GM23338 (cell line): ENCODE data around the gene RNF115. TPM values are rescaled to one million over a fixed set of nuclear protein-coding genes. Genes with fewer than 3 reads are reported as not detected.
"Not testable (repeated sequence)": the region's sequence is repeated elsewhere in the genome, so short reads cannot be mapped to it uniquely, and the experiment has no call there.

Experiments used
- ATAC-seq: fragments of 200-7000 bp; cut with Tn5 transposase; 3 replicates; pipeline ENCODE4 v1.9.1; 2020
- DNase-seq: peaks from one replicate; pipeline ENCODE4 v3.0.0-alpha.2; 2015; ENCODE audit warnings: low spot score
- H2AFZ ChIP-seq: fragments of 200-600 bp; sonication (generic); 2 replicates; pipeline ENCODE4 v1.8.0; 2016; ENCODE audit warnings: antibody characterized with exemption, mild to moderate bottlenecking, moderate library complexity
- H3F3A ChIP-seq: fragments of 200-600 bp; sonication (generic); replicated peaks from 2 replicates; pipeline ENCODE4 v1.8.0; 2017; ENCODE audit warnings: antibody characterized with exemption, mixed run types, low read depth
- H3K27ac ChIP-seq: fragments of 200-600 bp; sonication (generic); 2 replicates; pipeline ENCODE4 v1.6.1; 2016; ENCODE audit warnings: low read depth
- H3K27me3 ChIP-seq: fragments of 200-600 bp; sonication (generic); 2 replicates; pipeline ENCODE4 v1.8.0; 2016; ENCODE audit warnings: mild to moderate bottlenecking, mixed run types, moderate library complexity; ENCODE audit not compliant: insufficient read depth
- H3K36me3 ChIP-seq: fragments of 200-600 bp; sonication (generic); 2 replicates; pipeline ENCODE4 v1.8.0; 2016; ENCODE audit warnings: mild to moderate bottlenecking; ENCODE audit not compliant: insufficient read depth
- H3K4me1 ChIP-seq: fragments of 200-600 bp; sonication (generic); 2 replicates; pipeline ENCODE4 v1.8.0; 2016; ENCODE audit warnings: mild to moderate bottlenecking, moderate library complexity; ENCODE audit not compliant: insufficient read depth
- H3K4me2 ChIP-seq: fragments of 200-600 bp; sonication (generic); 2 replicates; pipeline ENCODE4 v1.7.1; 2017; ENCODE audit warnings: mixed run types
- H3K4me3 ChIP-seq: fragments of 200-600 bp; sonication (generic); 2 replicates; pipeline ENCODE4 v1.6.1; 2016; ENCODE audit warnings: mixed run types
- H3K79me2 ChIP-seq: fragments of 200-600 bp; sonication (generic); replicated peaks from 2 replicates; pipeline ENCODE4 v1.8.0; 2017; ENCODE audit warnings: mild to moderate bottlenecking; ENCODE audit not compliant: insufficient read depth
- H3K9me2 ChIP-seq: fragments of 200-600 bp; sonication (generic); 2 replicates; pipeline ENCODE4 v1.8.0; 2017; ENCODE audit not compliant: insufficient read depth
- H4K20me1 ChIP-seq: fragments of 200-600 bp; sonication (generic); replicated peaks from 2 replicates; pipeline ENCODE4 v1.8.0; 2017; ENCODE audit warnings: mild to moderate bottlenecking; ENCODE audit not compliant: insufficient read depth
- H3K27ac Mint-ChIP-seq: 2 replicates; pipeline ENCODE4 v1.8.0; 2020; ENCODE audit warnings: inconsistent platforms, mild to moderate bottlenecking, moderate library complexity, mixed read lengths
- H3K27me3 Mint-ChIP-seq: 3 replicates; pipeline ENCODE4 v1.8.0; 2022; ENCODE audit warnings: low read depth, mild to moderate bottlenecking, moderate library complexity, mixed read lengths, inconsistent platforms; ENCODE audit not compliant: insufficient read depth, poor library complexity
- H3K36me3 Mint-ChIP-seq: 3 replicates; pipeline ENCODE4 v1.8.0; 2021; ENCODE audit warnings: low read depth, mild to moderate bottlenecking, inconsistent platforms, moderate library complexity, mixed read lengths
- H3K4me1 Mint-ChIP-seq: 3 replicates; pipeline ENCODE4 v1.8.0; 2020; ENCODE audit warnings: mild to moderate bottlenecking, inconsistent platforms, mixed read lengths
- H3K4me3 Mint-ChIP-seq: 3 replicates; pipeline ENCODE4 v1.8.0; 2021; ENCODE audit warnings: moderate library complexity, mild to moderate bottlenecking, inconsistent platforms, mixed read lengths
- H3K9me3 Mint-ChIP-seq: 3 replicates; pipeline ENCODE4 v1.8.0; 2020; ENCODE audit warnings: moderate library complexity, mild to moderate bottlenecking, inconsistent platforms, mixed read lengths
- CREB1 ChIP-seq: fragments of 250-450 bp; sonication (Bioruptor Pico); IDR thresholded peaks from 2 replicates; pipeline ENCODE4 v1.5.0; 2020; ENCODE audit warnings: low read depth, mild to moderate bottlenecking, moderate library complexity
- CTCF ChIP-seq, 2 experiments: fragments of 200-600 bp in 1 of 2; sonication (generic) in 1 of 2; conservative IDR thresholded peaks; 2 replicates each; pipeline versions ENCODE4 v1.5.1 to v1.6.1; 2016 to 2017; ENCODE audit warnings: antibody characterized with exemption in 2 of 2, low read depth in 2 of 2, mild to moderate bottlenecking in 2 of 2, moderate library complexity in 1 of 2
- ETS1 ChIP-seq: IDR thresholded peaks from 2 replicates; pipeline ENCODE4 v1.6.1; 2016; ENCODE audit warnings: antibody characterized with exemption
- EZH2 ChIP-seq: fragments of 200-600 bp; sonication (generic); IDR thresholded peaks from one replicate; pipeline ENCODE4 v1.8.0; 2017; ENCODE audit warnings: antibody characterized with exemption, mild to moderate bottlenecking, low read depth; ENCODE audit not compliant: unreplicated experiment
- EZH2phosphoT487 ChIP-seq: fragments of 200-600 bp; sonication (generic); IDR thresholded peaks from one replicate; pipeline ENCODE4 v1.8.1; 2018; ENCODE audit warnings: antibody characterized with exemption; ENCODE audit not compliant: unreplicated experiment
- JUNB ChIP-seq: IDR thresholded peaks from one replicate; pipeline ENCODE4 v1.6.1; 2016; ENCODE audit warnings: antibody characterized with exemption; ENCODE audit not compliant: unreplicated experiment
- NANOG ChIP-seq: IDR thresholded peaks from 2 replicates; pipeline ENCODE4 v1.6.1; 2016; ENCODE audit warnings: antibody characterized with exemption, borderline replicate concordance
- REST ChIP-seq: IDR thresholded peaks from one replicate; pipeline ENCODE4 v1.6.1; 2018; ENCODE audit warnings: antibody characterized with exemption; ENCODE audit not compliant: unreplicated experiment
- ZNF462 ChIP-seq: fragments of 250-450 bp; sonication (Bioruptor Pico); IDR thresholded peaks from 2 replicates; pipeline ENCODE4 v1.5.0; 2020; ENCODE audit warnings: mild to moderate bottlenecking, moderate library complexity
- polyA plus RNA-seq: library from polyadenylated mRNA; unstranded; fragments of >200 nt; fragmentation: Nextera tagmentation; extraction: Ambion mirVana; gene quantifications from 2 replicates; pipeline ENCODE4 v1.2.1, GENCODE V29; 2016
- total RNA-seq: library from RNA; depleted of rRNA; stranded (reverse); fragments of >200 nt; shearing (Covaris generic); gene quantifications from 2 replicates; pipeline ENCODE4 v1.2.3, GENCODE V29; 2014

The RNF115 gene
- total and polyA plus RNA-seq, 2 experiments from 2014 or later, result 10.6 to 10.9 TPM

GRCh38 chr1:145760395-145760949, 63.4 kb downstream of the RNF115 start:
- not testable (repeated sequence) for H3F3A ChIP-seq, H3K9me2 ChIP-seq, DNase-seq, H3K27me3 Mint-ChIP-seq, H3K27me3 ChIP-seq, H3K27ac ChIP-seq, H3K4me2 ChIP-seq, H3K4me1 Mint-ChIP-seq, H4K20me1 ChIP-seq, H3K27ac Mint-ChIP-seq, H3K36me3 ChIP-seq, ATAC-seq, H3K4me3 Mint-ChIP-seq, H2AFZ ChIP-seq, H3K4me1 ChIP-seq, H3K79me2 ChIP-seq, H3K4me3 ChIP-seq
- Mint-ChIP-seq H3K9me3 (peaks cover 32% of the 10 kb centered on the region), H3K36me3 (peaks cover 53% of the 10 kb centered on the region)

- no peak overlapping the region for H3K4me3 ChIP-seq
- no peak overlapping the region for H3K27ac ChIP-seq
- no peak overlapping the region for H3K4me3 Mint-ChIP-seq
- H3F3A ChIP-seq, result no peaks in the 10 kb centered on the region
- no peaks in the 10 kb centered on the region for H3K4me1 ChIP-seq
- no peaks in the 10 kb centered on the region for H3K27me3 ChIP-seq
- H3K4me2 ChIP-seq, result no peak overlapping the region
- no peak for DNase-seq
- ATAC-seq, result no peak
- peaks cover 47% of the 10 kb centered on the region for H3K36me3 Mint-ChIP-seq
- H3K4me1 Mint-ChIP-seq, result no peaks in the 10 kb centered on the region
- H3K9me3 Mint-ChIP-seq, result peaks cover 31% of the 10 kb centered on the region
- H4K20me1 ChIP-seq, result no peaks in the 10 kb centered on the region
- no peak overlapping the region for H2AFZ ChIP-seq
- peaks cover 6% of the 10 kb centered on the region; the same call in 1 of the 2 replicates for H3K36me3 ChIP-seq
- H3K27ac Mint-ChIP-seq, result no peak overlapping the region
- no peaks in the 10 kb centered on the region for H3K9me2 ChIP-seq
- no peaks in the 10 kb centered on the region for H3K27me3 Mint-ChIP-seq
- H3K79me2 ChIP-seq, result no peaks in the 10 kb centered on the region
- TF ChIP-seq JUNB (no peak), CTCF (conservative IDR thresholded peaks at IDR 0.05; ENCODE audit: low read depth in 2 of 2) (no peak), EZH2 (no peak), EZH2phosphoT487 (no peak), REST (no peak), ZNF462 (CRISPR knock-in tag) (no peak), NANOG (no peak), CREB1 (CRISPR knock-in tag) (no peak), ETS1 (no peak)
Observed at GRCh38 chr1:145759721-145760120, 64.2 kb downstream of the RNF115 start.
